ENCODE results near the gene TCF3.
A peak's percentile ranks its signal among the peaks of the same experiment; 100 is the strongest.

The TCF3 gene

DNA sequence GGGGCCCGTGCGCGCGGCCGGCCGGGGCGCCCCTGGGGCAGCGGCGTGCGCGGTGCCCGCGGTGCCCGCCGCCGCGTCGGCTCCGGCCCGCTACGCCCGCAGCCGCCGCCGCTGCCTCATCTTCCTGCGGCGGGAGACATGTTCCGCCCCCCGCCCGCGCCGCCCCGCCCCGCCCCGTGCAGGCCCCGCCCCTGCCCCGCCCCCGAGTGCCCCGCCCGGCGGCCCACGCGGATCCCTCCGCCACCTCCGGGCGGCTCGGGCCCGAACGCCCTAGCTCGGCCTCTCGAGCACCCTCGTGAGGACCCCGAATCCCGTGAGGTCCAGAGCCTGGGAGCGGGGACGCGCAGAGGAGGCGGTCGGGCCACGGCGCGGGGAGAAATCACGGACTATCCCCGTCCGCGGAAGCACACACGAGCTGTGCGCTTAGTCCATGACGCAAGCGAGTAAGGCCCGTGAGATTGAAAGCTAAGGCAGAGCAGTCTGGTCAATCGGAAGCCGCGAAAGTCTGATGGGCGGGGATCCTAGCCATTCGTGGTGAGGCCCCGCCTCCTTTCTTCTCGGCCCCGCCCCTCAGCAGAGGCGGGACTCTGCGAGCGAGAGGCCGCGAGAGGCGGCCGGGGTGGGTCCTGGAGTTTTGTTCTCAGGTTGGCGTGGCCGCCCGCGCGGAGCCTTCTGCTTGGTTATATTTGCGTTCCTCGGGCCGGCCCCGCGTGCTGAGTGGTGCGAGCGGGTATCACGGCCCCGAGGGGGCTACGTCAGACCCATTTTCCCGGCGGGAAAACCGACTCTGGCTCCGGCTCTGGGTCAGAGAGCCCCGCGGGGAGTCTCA is at the start of gene TCF3:
Gene TCF3 (minus strand): TSS at position 145 of the 829 bp plus-strand sequence. CDS start 2,367 bp downstream, outside the sequence.
- Histone ChIP-seq H3K27ac (peak within 1 kb of the TSS; percentile 98 to 99), H3K4me1 (peaks cover 0 to 43% (median 30%) of the 10 kb centered on the region in 4 donors), H3K36me3 (peaks cover 0 to 9% (median 5%) of the 10 kb centered on the region in 3 donors), H3K4me3 (peak within 1 kb of the TSS; percentile 94 to 96), H3K27me3 (peaks cover 0 to 16% of the 10 kb centered on the region in 2 donors), H3K9me3 (no peaks in the 10 kb centered on the region)
- TF ChIP-seq CTCF (IDR thresholded peaks at IDR 0.05), result peak in 1 of 2 experiments; percentile 5
- intact Hi-C loops (cut with DNase I; ENCODE audit: low total_unique reads), result no loop called here
- peak; percentile 99 for DNase-seq

DNA sequence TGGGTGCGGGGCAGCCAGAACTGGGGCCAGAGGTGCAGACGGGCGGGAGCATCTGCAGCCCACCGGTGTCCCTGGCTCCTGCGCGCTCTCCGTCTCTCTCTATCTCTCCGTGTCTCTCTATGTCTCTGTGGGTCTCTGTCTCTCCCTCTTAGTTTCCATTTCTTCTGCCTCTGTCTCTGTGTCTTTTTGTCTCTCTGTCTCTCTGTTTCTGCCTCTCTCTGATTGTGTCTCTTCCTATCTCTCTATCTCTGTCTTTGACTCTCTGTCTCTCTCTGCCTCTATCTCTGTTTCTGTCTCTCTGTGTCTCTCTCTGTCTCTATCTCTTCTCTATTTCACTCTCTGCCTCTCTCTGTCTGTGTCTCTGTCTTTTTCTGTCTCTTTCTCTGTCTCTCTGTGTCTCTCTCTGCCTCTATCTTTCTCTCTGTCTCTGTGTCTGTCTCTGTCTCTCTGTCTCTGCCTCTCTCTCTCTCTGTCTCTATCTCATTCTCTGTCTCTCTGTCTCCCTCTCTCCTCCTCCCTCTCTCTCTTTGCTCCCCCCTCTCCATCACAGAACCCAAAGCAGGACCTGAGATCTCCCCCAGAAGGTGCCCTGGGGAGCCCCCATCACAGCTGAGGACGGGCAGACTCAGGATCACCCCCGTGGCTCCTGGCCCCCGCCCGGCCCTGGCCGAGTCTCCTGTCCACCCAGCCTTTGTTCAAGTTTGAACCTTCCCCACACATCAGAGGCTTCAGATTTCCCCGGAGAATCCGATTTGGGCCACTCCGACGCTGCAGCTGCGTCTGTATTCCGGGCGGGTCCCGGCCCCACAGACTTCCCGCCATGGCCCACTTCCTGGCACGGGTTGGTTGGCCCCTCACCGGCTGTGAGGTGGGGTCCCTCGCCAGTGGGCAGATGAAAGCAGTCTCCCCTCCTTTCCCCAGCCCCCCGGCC is 48.6 kb upstream of the TCF3 start:
- no peak overlapping the region for H3K27ac ChIP-seq
- no peak for TF ChIP-seq CTCF (IDR thresholded peaks at IDR 0.05)
- H3K4me1 ChIP-seq, result no peaks in the 10 kb centered on the region
- no peaks in the 10 kb centered on the region for H3K36me3 ChIP-seq
- peaks cover 0 to 4% (median 0%) of the 10 kb centered on the region in 3 donors for H3K9me3 ChIP-seq
- H3K27me3 ChIP-seq, result peaks cover 6 to 53% of the 10 kb centered on the region in 2 donors
- intact Hi-C loops (cut with DNase I; ENCODE audit: low total_unique reads), result no loop called here
- no peak for DNase-seq
- H3K4me3 ChIP-seq, result no peak overlapping the region

GRCh38 chr19:1699998-1700732 is 47.8 kb upstream of the TCF3 start:
- Histone ChIP-seq H3K36me3 (no peaks in the 10 kb centered on the region), H3K27ac (no peak overlapping the region)
- intact Hi-C loops (cut with DNase I; ENCODE audit: low total_unique reads), result no loop called here

GRCh38 chr19:1699386-1699785 is 47.0 kb upstream of the TCF3 start:
- H3K27me3 ChIP-seq, result peaks cover 6 to 44% of the 10 kb centered on the region in 2 donors
- no peak for DNase-seq

More at GRCh38 chr19:1699998-1700732, 47.8 kb upstream of the TCF3 start:
- Histone ChIP-seq H3K4me3 (no peak overlapping the region), H3K4me1 (no peaks in the 10 kb centered on the region), H3K27me3 (peaks cover 6 to 49% of the 10 kb centered on the region in 2 donors), H3K9me3 (peaks cover 0 to 8% (median 0%) of the 10 kb centered on the region in 3 donors)
- no peak for TF ChIP-seq CTCF (IDR thresholded peaks at IDR 0.05)
- DNase-seq, result no peak

More at GRCh38 chr19:1699386-1699785, 47.0 kb upstream of the TCF3 start:
- H3K4me3 ChIP-seq, result no peak overlapping the region
- no peaks in the 10 kb centered on the region for H3K36me3 ChIP-seq
- intact Hi-C loops (cut with DNase I; ENCODE audit: low total_unique reads), result no loop called here
- H3K9me3 ChIP-seq, result peaks cover 0 to 8% (median 6%) of the 10 kb centered on the region in 3 donors
- no peaks in the 10 kb centered on the region for H3K4me1 ChIP-seq
- no peak for TF ChIP-seq CTCF (IDR thresholded peaks at IDR 0.05)
- H3K27ac ChIP-seq, result no peak overlapping the region

All from tibial artery (tissue), 4 donors.